ENCODE data around the gene BEAN1.

BEAN1 gene

DNA sequence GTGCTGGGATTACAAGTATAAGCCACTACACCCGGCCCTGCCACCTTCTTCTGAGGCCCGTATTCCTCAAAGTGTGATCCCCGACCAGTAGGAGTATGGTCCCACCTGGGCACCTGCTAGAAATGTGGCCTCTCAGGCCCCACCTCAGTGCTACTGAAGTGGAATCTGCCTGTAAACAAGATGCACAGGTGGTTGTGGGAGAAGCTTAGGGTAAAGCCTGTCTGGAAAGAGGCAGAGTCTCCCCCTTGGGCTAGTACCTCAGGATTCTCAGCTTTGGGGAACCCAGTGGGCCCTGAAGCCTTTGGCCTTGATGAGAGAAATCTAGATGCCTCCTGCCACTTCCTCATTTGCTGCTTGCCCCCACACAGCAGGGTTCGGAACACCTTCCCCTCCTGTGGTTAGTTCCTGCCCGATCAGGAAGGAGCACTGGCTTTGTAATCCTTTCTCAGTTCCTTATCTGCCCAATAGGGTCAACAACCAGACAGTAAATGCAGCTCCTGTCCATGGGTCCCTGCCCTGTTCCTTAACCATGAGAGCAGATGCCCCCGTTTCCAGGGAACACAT is 97.6 kb downstream of the BEAN1 start:
- no peak for DNase-seq

DNA sequence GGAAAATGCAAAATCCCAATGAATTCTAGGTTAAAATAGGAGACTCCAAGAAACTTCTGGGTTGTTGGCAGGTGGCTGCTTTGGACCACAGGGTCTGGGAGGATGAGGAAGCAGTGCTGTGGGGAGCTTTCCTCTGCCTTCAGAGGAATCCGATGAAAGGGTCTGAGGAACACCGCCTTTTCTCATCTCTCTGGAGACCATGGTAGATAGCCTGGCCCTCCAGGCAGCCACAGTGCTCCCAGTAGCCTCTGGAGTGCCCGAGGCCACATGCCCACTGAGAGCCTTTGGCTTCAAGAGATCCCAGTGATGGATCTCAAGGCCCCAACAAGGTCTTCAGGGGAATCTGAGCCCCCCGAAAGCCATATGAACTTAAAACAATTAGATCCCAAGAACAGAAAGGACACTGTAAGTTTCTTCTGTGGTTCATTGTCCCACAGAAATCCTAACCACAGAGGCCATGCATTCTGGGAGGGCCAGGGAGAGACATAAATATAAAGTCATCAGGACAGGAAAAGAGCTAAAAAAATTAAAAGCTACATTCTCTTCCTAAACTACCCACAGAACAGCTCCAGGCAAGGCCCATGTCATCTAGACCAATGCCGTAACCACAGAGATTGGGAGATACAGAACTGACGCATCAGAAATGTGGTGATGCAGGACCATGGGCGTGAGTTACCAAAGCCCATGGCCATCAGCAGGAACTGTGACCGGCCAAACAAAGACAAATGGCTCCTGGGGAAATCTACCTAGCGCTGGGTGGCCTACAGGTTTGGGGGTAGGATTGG is 98.5 kb downstream of the BEAN1 start:
- no peak for DNase-seq

DNA sequence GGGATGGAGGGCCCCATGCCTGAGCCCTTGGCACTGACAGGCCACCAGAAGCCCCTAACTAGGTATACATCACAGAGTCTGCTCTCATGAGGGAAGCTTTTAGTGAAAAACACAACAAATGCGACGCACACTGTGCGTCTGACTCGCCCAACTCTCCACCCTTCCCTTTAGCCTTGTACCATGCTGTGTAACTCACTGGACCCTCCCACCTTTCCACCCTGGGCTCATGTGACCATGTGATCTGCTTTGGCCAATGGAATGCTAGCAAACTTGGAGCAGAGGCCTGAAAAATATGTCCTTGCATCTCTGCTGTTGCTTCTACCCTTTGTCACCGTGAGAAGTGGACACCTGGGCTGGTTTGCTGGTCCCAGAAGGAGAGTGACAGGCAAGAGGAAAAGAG is 101.2 kb downstream of the BEAN1 start:
- DNase-seq, result no peak

DNA sequence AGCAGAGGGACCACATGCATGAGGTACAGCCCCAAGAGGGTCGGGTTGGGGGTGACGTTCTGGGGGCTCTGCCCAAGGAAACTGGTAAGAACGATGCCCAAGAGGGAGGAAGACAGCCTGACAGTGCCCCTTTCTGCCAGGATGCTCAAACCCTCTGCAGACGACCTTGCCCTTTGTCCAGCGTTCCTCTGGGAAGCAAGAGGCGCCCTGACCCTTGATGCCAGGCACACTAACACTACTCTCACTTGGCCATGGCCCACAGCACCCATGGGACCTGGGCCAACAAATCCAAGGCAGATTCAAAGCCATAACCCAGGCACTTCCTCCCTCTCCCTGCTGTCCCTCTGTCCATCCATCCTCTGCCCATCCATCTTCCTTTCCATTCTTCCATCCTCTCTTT is 102.4 kb downstream of the BEAN1 start:
- no peak for DNase-seq

All from effector CD8-positive, alpha-beta T cell (primary cell).